ENCODE results near the gene COG1. TPM values are rescaled to one million over a fixed set of nuclear protein-coding genes. Genes with fewer than 3 reads are reported as not detected.
"Not testable (repeated sequence)": the region's sequence is repeated elsewhere in the genome, so short reads cannot be mapped to it uniquely, and the experiment has no call there.

Gene COG1, protein sequence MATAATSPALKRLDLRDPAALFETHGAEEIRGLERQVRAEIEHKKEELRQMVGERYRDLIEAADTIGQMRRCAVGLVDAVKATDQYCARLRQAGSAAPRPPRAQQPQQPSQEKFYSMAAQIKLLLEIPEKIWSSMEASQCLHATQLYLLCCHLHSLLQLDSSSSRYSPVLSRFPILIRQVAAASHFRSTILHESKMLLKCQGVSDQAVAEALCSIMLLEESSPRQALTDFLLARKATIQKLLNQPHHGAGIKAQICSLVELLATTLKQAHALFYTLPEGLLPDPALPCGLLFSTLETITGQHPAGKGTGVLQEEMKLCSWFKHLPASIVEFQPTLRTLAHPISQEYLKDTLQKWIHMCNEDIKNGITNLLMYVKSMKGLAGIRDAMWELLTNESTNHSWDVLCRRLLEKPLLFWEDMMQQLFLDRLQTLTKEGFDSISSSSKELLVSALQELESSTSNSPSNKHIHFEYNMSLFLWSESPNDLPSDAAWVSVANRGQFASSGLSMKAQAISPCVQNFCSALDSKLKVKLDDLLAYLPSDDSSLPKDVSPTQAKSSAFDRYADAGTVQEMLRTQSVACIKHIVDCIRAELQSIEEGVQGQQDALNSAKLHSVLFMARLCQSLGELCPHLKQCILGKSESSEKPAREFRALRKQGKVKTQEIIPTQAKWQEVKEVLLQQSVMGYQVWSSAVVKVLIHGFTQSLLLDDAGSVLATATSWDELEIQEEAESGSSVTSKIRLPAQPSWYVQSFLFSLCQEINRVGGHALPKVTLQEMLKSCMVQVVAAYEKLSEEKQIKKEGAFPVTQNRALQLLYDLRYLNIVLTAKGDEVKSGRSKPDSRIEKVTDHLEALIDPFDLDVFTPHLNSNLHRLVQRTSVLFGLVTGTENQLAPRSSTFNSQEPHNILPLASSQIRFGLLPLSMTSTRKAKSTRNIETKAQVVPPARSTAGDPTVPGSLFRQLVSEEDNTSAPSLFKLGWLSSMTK
- 21.7 and 25.3 TPM in 2 replicates for total RNA-seq (2014; rRNA removed)
- polyA plus RNA-seq (2012): 34.4 TPM

DNA sequence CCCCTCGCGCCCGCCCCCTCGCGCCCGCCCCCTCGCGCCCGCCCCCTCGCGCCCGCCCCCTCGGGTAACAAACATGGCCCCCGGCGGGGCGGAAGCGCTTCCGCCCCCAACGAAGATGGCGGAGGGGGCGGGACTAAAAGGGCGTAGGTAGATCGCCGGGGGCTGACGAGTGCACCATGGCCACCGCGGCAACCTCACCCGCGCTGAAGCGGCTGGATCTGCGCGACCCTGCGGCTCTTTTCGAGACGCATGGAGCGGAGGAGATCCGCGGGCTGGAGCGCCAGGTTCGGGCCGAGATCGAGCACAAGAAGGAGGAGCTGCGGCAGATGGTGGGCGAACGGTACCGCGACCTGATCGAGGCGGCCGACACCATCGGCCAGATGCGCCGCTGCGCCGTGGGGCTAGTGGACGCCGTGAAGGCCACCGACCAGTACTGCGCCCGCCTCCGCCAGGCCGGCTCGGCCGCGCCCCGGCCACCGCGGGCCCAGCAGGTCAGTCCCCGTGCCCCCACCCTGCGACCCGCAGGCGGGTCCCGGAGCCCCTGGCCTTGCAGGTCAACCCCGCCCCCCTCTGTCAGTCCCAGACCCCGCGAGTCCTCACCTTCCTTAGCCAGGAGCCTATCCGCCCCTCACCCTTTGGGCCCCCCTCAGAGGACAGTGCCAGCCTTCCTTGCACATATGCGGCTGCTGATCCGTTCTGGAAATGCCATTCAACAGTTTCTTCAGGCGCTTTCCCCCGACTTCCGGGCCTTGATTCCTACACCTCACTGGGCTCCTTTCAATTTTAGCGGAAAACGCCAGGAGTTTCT lies at the start of gene COG1:
Gene COG1 (plus strand): TSS at position 162 of the 808 bp plus-strand sequence. CDS start 15 bp downstream, at position 177.
- DNase-seq (ENCODE audit: low read depth): peak; percentile 81

DNA sequence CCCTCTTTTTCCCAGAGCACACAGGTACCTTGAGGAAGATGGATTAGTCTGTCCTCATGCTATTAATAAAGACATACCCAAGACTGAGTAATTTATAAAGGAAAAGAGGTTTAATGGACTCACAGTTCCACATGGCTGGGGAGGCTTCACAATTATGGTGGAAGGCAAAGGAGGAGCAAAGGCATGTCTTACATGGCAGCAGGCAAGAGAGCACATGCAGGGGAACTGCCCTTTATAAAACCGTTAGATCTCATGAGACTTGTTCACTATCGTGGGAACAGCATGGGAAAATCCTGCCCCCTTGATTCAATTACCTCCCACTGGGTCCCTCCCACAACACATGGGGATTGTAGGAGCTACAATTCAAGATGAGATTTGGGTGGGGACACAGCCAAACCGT lies 48.6 kb upstream of the COG1 start:
- DNase-seq (ENCODE audit: low read depth): not testable (repeated sequence)

DNA sequence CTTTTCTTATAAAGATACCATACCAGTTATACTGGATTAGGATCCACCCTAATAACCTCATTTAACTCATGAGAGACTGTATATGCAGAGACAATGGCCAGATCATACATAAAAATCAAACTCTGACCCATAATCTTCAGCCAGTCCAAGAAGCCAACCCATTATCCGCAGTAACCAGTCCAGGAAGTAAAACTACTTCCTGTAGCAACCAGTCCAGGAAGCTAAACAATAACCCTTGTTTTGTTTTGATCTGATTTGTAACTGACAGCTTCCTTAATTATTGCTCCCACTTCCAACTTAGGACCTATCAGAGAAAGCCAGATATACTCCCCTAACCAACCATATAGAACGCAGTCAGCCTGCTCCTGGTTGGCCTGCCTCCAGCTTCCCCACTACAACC lies 47.2 kb upstream of the COG1 start:
- no peak for DNase-seq (ENCODE audit: low read depth)

DNA sequence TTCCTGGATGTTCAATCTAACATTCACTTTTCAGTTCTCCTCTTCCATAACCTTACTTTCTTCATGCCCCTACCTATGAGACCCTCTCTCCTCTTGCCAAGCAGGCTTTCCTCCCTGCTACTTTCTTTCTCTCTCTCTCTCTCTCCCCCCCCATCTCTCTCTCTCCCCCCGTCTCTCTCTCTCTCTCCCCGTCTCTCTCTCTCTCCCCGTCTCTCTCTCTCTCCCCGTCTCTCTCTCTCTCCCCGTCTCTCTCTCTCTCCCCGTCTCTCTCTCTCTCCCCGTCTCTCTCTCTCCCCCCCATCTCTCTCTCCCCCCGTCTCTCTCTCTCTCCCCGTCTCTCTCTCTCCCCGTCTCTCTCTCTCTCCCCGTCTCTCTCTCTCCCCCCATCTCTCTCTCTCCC lies 45.1 kb upstream of the COG1 start:
- not testable (repeated sequence) for DNase-seq (ENCODE audit: low read depth)

DNA sequence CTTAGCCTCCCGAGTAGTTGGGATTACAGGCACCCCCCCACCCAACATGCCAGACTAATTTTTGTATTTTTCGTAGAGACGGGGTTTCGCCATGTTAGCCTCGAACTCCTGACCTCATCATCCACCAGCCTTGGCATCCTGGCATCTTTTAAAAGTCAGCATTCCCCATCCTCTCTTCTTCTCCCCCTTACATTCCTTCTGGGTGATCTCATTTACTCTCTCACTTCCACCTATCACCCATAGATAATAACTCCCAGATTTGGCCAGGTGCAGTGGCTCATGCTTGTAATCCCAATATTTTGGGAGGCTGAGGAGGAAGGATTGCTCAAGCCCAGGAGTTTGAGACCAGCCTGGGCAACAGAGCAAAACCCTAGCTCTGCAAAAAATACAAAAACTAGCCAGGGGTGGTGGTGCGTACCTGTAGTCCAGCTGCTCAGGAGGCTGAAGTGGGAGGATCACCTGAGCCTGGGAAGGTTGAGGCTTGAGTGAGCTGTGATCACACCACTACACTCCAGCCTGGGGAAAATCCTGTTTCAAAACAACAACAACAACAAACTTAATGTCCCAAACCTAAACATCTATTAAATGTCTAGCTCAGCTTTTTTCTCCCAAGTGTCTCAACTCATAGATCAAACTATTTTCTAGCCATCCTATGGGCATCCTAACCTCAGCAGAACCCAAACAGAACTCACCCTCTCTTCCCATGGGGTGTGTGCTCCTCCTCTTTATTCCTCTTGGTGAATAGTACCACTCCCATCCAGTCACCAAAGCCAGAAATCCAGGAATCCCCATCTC lies 44.1 kb upstream of the COG1 start:
- no peak for DNase-seq (ENCODE audit: low read depth)

DNA sequence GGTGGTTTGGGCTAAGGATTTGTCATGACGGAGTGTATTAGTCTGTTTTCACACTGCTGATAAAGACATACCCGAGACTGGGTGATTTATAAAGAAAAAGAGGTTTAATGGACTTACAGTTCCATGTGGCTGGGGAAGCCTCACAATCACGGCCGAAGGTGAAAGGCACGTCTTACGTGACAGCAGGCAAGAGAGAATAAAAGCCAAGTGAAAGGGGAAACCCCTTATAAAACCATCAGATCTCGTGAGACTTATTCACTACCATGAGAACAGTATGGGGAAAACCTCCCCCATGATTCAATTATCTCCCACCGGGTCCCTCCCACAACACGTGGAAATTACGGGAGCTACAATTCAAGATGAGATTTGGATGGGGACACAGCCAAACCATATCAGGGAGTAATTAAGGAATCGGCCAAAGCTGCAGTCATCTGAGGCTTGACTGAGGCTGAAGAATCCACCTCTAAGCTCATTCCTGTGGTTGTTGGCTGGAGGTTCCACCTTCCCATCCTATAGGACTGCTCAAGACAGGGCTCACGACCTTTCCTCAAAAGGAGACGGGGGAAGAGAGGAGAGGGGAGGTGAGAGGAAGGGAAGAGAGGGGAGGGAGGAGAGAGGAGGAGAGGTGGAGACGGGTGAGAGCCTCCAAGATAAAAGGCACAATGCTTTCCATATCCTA lies 42.1 kb upstream of the COG1 start:
- DNase-seq (ENCODE audit: low read depth): not testable (repeated sequence)

DNA sequence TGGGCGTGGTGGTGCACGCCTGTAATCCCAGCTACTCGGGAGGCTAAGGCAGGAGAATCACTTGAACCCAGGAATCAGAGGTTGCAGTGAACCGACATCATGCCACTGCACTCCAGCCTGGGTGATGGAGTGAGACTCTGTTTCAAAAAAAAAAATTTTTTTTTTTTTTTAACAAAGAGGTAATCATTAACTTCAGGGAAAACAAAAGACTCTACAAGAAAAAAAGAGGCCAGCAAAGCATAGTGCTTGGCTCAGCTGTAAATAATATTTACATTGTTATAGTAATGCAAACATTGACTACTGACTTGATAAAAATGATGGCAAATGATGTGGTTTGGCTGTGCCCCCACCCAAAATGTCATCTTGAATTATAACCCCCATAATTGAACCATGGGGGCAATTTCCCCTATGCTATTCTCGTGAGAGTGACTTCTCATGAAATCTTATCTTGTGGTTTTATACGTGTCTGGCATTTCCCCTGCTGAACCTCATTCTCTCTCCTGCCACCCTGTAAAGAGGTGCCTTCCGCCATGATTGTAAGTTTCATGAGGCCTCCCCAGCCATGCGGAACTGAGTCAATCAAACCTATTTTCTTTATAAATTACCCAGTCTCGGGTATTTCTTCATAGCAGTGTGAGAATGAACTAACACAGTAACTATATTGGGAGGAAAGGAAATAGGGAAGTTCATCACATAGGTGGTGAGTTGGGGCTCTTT lies 40.8 kb upstream of the COG1 start:
- DNase-seq (ENCODE audit: low read depth): no peak

DNA sequence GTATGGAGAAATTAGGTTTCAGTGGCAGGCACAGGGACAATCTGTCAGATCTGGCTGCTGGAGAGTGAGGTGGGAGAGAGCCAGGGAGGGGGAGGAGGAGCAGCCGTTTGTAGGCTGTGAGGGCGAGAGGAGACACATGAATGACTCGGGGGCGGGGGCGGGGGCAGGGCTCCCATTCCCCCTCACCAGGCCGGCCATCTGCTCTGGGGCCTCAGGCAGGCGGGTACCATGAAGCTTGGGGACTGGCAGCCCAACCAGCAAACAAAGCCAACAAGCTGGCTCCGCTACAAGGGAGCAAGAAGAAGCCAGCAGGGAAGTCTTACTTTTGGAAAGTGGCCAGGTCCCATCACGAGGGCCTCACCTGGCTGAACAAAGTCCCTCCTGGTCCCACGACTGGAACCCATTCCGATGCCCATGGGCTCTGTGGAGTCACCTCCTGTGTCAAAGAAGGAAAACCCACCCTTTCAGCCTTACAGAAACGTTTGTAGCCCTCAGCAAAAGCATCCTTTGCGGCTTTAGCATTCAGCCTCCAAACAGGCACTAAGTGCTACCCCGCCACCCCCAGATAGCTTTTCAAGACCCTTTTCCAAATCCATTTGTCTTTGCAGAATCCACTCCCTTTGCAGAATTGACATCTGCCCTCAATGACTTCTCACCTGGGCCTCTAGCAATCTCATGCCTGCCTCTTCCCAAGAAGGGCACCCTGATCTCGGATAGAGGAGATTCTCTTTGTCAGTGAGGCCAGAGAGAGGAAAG lies 37.3 kb upstream of the COG1 start:
- no peak for DNase-seq (ENCODE audit: low read depth)

DNA sequence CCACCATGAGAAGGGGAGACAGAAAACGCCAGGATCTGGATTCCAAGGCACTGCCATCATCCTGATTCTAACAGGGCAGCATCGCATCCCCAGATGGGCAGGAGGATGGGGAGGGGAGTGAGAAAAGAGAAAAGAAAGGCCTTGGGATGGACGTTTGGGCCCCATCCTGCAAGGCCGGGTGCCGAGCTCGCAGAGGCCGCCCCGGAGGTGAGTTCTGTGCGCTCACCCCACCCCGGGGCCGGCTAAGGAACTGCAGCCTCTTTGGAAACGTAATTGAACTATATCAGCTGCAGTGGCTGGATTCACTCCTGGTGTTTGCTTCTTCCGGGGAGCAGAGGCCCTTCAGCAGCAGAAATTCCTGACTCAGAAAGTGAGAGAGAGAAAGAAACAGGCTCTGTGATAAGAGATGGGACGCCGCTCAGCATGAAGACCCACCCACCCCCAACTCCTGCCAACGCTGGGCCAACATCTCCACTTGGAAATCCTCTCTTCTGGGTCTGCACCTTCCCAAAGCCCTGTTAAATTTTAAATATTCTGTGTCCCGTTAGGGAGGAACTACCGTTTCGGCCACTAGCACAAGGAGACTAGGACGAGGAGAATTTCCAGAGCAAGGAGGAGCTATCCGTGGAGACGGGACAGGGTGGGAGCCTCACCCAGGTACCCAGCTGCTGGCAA lies 36.6 kb upstream of the COG1 start:
- DNase-seq (ENCODE audit: low read depth): peak; percentile 50

DNA sequence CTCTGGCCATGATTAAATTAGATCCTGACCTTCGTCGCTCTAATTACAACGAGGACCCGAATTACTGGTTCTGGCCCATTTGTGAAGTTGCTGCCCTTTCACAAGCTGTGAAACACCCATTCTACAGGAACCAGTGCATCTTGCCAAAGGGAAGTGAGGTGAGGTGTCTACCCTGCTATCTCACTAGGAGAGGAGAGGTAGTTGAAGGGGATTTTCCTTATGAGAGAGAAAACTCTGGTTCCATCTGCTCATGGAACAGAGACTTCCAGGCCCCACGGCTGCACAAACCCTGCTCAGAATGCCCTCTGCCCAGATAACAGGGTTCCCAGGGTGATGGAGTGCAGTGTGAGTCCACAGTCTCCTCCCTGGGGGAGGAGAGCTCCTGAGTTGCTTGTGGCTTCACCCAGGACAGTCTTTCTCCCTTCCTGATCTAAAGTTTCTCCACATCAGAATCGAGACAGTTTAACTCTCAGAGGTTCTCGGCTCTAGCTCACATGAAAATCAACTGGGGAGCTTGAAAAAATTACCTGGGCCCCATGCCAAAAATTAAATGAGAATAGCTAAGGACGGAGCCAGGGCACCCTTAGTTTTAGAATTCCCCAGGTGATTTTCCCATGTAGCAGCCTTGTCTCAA lies 35.9 kb upstream of the COG1 start:
- no peak for DNase-seq (ENCODE audit: low read depth)

DNA sequence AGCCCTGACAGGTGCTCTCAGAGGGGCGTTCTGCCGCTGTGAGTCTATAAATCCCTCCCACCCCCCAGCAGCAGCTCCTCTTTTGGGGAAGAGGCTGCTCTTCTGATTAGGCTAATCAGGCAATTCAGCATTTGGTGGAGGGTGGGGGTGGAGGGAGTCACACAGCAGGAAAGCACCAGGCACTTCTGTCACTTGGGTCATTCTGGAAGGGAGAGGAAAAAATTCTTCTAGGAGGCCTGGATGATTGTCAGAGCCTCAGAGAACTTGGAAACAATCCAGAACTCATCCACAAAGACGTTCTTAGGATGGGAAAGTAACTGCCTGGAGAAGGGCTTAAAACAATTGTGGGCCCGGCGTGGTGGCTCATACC lies 35.3 kb upstream of the COG1 start:
- no peak for DNase-seq (ENCODE audit: low read depth)

DNA sequence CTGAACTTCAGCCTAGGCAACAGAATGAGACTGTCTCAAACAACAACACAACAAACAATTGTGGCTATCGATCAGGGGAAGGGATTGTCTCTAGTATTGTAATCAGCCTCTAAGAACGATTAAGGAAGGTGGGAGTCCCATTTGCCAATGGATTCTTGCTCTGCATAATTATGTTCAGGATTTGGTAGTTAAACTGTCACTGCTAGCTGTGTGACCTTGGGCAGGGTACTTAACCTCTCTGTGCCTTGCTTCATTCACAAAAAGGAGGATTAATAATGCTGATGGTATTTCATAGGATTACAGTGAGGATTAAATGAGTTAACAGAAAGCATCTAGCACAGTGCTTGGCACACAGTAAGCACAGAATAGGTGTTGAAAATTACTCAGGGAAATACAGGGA lies 34.7 kb upstream of the COG1 start:
- no peak for DNase-seq (ENCODE audit: low read depth)

DNA sequence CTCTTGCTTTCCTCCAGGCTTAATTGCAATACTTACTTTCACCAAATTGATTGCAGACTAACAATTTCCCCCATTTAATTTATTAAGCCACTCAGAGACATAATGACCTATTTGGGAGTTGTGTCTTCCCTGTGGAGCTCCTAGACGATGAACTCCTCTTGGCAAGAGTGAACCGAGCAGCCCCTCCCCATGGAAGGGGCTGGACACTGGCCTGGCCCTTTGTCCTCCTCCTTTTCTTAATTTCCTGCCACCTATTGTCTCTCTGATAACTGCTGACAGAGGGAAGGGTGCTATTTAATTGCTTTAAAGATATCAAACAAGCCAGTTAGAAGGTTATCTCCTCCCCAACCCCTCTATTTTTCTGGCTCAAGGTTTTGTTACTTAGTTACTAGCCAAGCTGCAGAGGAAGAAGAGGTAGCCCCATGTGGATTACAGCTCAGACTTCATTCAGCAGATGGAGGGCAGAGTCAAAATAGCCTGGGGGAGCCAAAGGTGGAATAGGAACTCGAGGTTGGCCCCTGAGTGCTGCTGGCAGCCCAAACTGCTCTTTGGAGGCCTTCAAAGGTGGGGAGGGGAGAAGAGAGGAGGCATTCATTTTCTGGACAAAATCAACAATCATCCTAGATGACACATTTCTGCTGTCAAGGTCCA lies 31.8 kb upstream of the COG1 start:
- no peak for DNase-seq (ENCODE audit: low read depth)

DNA sequence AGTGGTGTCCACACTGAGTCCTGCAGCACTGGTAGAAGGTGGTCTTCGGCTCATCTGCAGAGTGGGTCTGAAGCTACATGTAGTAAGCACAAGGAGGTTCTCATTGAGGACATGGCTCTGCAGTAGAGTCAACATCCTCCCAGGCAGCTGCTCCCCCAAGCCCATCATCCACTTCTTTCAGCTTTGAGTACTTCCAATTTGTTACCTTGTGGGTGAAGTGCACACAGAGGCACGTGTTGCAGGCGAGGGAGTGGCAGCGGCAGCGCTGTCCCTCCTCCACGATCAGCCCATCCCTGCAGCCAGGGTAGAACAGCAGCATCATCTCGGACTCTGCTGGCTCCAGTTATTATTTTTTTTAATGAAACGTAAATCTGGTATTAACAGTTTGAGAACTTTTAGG lies 29.8 kb upstream of the COG1 start:
- DNase-seq (ENCODE audit: low read depth): no peak

DNA sequence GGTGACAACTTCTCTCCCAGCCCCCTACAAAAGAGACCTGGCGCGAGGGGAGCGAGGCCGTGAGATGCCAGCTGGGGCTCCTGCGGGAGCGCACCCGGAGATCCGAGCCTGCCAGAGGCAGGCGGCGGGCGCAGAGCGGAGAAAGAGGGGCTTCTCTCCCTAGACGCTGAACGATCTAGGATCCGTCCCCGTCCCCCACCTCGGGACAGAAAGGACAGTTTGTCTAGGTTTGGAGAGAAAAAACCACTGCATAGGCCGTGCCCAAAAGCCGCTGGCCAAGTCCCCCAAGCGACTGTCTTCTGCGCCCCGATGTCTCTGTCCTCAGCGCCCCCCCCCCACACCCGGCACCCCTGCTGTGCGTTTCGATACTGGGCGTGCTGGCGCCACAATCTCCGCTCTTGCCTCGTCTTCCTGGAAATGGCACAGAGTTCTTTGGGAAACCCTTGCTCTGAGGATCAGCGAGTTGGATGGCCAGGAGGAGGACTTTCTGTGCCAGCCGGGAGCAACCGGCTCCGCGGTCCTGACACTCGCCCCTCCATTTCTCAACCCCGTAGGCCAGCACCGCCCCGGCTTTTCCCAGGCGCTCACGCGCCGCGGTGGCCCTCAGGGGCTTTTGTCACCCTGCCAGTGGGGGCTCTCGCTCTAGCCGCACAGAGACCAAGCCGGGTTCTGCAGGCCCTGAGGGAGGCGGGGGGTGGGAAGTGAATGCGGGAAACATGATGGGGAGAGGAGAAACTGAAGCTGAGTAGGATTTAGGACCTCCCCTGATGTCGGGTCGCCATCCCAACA lies 27.0 kb upstream of the COG1 start:
- DNase-seq (ENCODE audit: low read depth): no peak

All from LHCN-M2 (cell line).